NCI-H146 (cell line): ENCODE results near the gene GLDC.
A peak's percentile ranks its signal among the peaks of the same experiment; 100 is the strongest.
"Not testable (repeated sequence)": the region's sequence is repeated elsewhere in the genome, so short reads cannot be mapped to it uniquely, and the experiment has no call there.

ENCODE experiments used
- DNase-seq: peaks from one replicate; lab custom pipeline; 2025; lab: John Stamatoyannopoulos, UW

GLDC gene

GRCh38 chr9:6565312-6565711, 80.2 kb downstream of the GLDC start:
- no peak for DNase-seq

- DNase-seq, result no peak
These were observed 80.7 kb downstream of the GLDC start for GRCh38 chr9:6564868-6565267.

- DNase-seq, result no peak
These were observed 81.2 kb downstream of the GLDC start for GRCh38 chr9:6564360-6564759.

GRCh38 chr9:6562871-6563430, 82.6 kb downstream of the GLDC start:
- no peak for DNase-seq

GRCh38 chr9:6562201-6562600, 83.3 kb downstream of the GLDC start:
- no peak for DNase-seq

GRCh38 chr9:6557883-6558616, 87.5 kb downstream of the GLDC start:
- DNase-seq, result peak; percentile 97

GRCh38 chr9:6553866-6554265, 91.7 kb downstream of the GLDC start:
- DNase-seq, result no peak

- no peak for DNase-seq
These were observed 92.9 kb downstream of the GLDC start for GRCh38 chr9:6552498-6553121.

- DNase-seq, result peak; percentile 79
These were observed 93.5 kb downstream of the GLDC start for GRCh38 chr9:6552033-6552432.

GRCh38 chr9:6551136-6551535, 94.4 kb downstream of the GLDC start:
- DNase-seq, result peak; percentile 71

- peak; percentile 96 for DNase-seq
These were observed 96.3 kb downstream of the GLDC start for GRCh38 chr9:6549106-6549800.

GRCh38 chr9:6545017-6545691, 100.4 kb downstream of the GLDC start:
- DNase-seq, result no peak

GRCh38 chr9:6543204-6543603, 102.3 kb downstream of the GLDC start:
- DNase-seq, result no peak

GRCh38 chr9:6542617-6543016, 102.9 kb downstream of the GLDC start:
- DNase-seq, result not testable (repeated sequence)

- no peak for DNase-seq
These were observed 106.9 kb downstream of the GLDC start for GRCh38 chr9:6538666-6539071.

GRCh38 chr9:6535594-6535993, 109.9 kb downstream of the GLDC start:
- DNase-seq, result no peak

GRCh38 chr9:6525326-6526045, 120.0 kb downstream of the GLDC start:
- DNase-seq, result no peak

GRCh38 chr9:6522263-6522662, 123.3 kb downstream of the GLDC start:
- DNase-seq, result no peak

GRCh38 chr9:6512085-6512657, 133.4 kb downstream of the GLDC start:
- no peak for DNase-seq

GRCh38 chr9:6506571-6506970, 139.0 kb downstream of the GLDC start:
- no peak for DNase-seq

GRCh38 chr9:6502399-6502798, 143.1 kb downstream of the GLDC start:
- DNase-seq, result no peak
